LNCAP (cell line): Measurements from ENCODE around the gene BRAF.

Experiments used
- TF ChIP-seq, protein P1 (sequence below): fragments of 450-650 bp; IDR thresholded peaks from 2 replicates; pipeline ENCODE4 v1.5.1; 2017; ENCODE audit warnings: mild to moderate bottlenecking

Gene BRAF

GRCh38 chr7:140924821-140925421 lies at the start of gene BRAF:
TSS of gene BRAF (minus strand) at chr7:140924929. CDS start at chr7:140924703, 226 bp downstream.
- TF ChIP-seq, protein P1, sequence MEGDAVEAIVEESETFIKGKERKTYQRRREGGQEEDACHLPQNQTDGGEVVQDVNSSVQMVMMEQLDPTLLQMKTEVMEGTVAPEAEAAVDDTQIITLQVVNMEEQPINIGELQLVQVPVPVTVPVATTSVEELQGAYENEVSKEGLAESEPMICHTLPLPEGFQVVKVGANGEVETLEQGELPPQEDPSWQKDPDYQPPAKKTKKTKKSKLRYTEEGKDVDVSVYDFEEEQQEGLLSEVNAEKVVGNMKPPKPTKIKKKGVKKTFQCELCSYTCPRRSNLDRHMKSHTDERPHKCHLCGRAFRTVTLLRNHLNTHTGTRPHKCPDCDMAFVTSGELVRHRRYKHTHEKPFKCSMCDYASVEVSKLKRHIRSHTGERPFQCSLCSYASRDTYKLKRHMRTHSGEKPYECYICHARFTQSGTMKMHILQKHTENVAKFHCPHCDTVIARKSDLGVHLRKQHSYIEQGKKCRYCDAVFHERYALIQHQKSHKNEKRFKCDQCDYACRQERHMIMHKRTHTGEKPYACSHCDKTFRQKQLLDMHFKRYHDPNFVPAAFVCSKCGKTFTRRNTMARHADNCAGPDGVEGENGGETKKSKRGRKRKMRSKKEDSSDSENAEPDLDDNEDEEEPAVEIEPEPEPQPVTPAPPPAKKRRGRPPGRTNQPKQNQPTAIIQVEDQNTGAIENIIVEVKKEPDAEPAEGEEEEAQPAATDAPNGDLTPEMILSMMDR = no peak

GRCh38 chr7:140972876-140973829 lies 48.4 kb upstream of the BRAF start:
- TF ChIP-seq, protein P1 = no peak

- TF ChIP-seq, protein P1 = no peak
Observed at GRCh38 chr7:140972344-140972743, 47.6 kb upstream of the BRAF start.

DNA sequence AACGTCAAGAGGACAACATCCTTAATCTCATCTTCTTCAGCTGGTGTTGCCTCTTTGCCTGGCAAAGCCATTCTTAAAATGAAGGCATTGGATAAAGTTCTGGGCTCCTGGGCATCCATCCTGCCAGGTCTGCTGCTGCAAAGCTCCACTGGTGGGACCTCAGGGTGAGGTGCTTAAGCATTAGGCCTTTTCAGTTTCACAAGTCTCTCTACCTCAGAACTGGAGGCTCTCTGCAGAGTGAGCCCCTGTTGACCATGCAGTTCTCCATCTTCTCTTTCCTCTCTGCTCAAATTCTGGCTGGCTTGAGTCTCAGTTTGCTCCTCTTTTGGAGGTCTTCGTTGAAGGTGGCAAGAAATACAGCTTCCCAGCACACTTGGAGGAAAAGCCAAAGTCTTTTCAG lies 42.7 kb upstream of the BRAF start:
- TF ChIP-seq, protein P1 = no peak

DNA sequence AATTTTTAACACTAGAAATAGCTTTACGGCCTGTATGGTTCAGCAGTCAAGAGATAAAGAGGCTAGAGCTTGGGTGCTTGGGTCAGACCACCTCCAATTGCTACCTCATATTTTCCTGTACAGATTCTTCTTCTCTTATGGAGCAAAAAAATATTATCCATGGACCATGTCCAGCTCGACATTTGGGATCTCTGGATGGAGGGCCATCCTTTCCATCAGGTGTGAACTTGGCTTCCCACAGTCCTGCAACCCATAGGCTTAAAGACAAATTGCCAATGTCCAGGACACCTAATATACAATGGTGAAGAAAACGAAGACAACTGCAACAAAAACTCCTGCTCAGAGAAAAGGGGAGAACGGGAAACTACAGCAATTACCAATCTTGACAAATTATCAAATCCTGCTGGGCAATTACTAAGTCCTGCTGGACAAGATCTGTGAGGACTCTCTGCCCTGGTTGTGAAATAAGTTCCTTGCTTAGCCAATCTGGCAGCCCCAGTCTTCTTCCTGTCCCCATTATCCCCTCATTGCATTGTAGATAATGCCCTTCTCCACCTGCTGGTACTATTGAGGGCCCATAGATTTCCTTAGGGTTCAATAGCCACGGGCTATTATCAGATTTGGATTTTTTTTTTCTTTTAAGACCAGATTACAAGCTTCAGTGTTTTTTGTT lies 42.0 kb upstream of the BRAF start:
- TF ChIP-seq, protein P1 = no peak

DNA sequence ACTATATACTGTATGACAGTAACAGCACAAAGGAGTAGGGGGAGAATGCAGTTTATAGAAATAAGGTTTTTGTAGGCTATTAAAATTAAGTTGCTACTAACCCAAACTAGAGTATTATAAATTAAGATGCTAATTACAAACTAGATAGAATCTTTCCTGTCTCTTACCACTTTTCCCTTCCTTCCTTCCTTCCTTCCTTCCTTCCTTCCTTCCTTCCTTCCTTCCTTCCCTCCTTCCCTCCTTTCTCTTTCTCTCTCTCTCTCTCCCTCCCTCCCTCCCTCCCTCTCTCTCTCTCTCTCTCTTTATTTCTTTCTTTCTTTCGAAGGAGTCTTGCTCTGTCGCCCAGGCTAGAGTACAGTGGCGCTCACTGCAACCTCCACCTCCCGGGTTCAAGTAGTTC lies 36.4 kb upstream of the BRAF start:
- TF ChIP-seq, protein P1 = no peak

DNA sequence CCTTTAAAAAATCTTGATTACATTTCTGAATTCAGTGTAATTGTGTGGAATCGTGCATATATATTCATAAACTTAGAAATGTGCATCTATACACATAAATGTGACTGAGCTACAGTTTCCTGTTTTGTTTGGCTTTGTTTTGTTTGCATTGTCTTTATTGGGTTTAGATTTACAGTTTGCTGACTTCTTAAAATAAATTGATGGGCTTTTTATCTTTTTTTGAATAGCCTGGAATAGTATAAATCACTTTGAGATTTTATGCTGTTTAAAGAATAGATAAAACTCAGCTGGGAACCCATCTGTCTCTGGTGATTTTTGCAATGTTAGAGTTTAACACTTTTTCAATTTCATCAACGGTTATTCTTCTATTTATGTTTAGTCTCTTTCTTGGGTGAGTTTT lies 21.2 kb upstream of the BRAF start:
- TF ChIP-seq, protein P1 = no peak
